Osteoblast (primary cell): ENCODE measurements around the gene GRHL3. TPM values are rescaled to one million over a fixed set of nuclear protein-coding genes. Genes with fewer than 3 reads are reported as not detected.

ENCODE experiments used
- DNase-seq: peaks from one replicate; pipeline ENCODE4 v3.0.0; 2011; ENCODE audit warnings: low spot score, mixed read lengths; ENCODE audit not compliant: insufficient read length; ENCODE audit errors: missing footprints
- H2AFZ ChIP-seq: 2 replicates; pipeline ENCODE4 v1.6.0; 2011; ENCODE audit warnings: mild to moderate bottlenecking, low read length
- H3K27ac ChIP-seq: 2 replicates; pipeline ENCODE4 v1.5.1; 2011; ENCODE audit warnings: mild to moderate bottlenecking, low read depth, low read length, moderate library complexity
- H3K27me3 ChIP-seq: 2 replicates; pipeline ENCODE4 v1.6.0; 2012; ENCODE audit warnings: mild to moderate bottlenecking, control low read depth, inconsistent platforms, low read length, moderate library complexity; ENCODE audit not compliant: insufficient read depth
- H3K36me3 ChIP-seq: 2 replicates; pipeline ENCODE4 v1.5.1; 2011; ENCODE audit warnings: mild to moderate bottlenecking, low read length, control low read depth, moderate library complexity; ENCODE audit not compliant: insufficient read depth
- H3K4me1 ChIP-seq: 2 replicates; pipeline ENCODE4 v1.5.1; 2011; ENCODE audit warnings: mild to moderate bottlenecking, low read length, control low read depth, moderate library complexity; ENCODE audit not compliant: insufficient read depth
- H3K4me2 ChIP-seq: 2 replicates; pipeline ENCODE4 v1.6.0; 2011; ENCODE audit warnings: mild to moderate bottlenecking, low read length; ENCODE audit not compliant: insufficient read depth
- H3K4me3 ChIP-seq: fragments of 200-600 bp; sonication (generic); 3 replicates; pipeline ENCODE4 v1.5.1; 2012; ENCODE audit warnings: mild to moderate bottlenecking, low read length, inconsistent platforms; ENCODE audit not compliant: insufficient read depth
- H3K79me2 ChIP-seq: 2 replicates; pipeline ENCODE4 v1.6.0; 2012; ENCODE audit warnings: mild to moderate bottlenecking, low read length, control low read depth, inconsistent platforms; ENCODE audit not compliant: insufficient read depth
- H3K9me3 ChIP-seq: 2 replicates; pipeline ENCODE4 v1.5.1; 2011; ENCODE audit warnings: low read depth, low read length, control low read depth
- H4K20me1 ChIP-seq: 2 replicates; pipeline ENCODE4 v1.6.0; 2012; ENCODE audit warnings: mild to moderate bottlenecking, low read length, control low read depth; ENCODE audit not compliant: insufficient read depth
- CTCF ChIP-seq: IDR thresholded peaks from 2 replicates; pipeline ENCODE4 v1.5.1; 2011; ENCODE audit warnings: mild to moderate bottlenecking, low read depth, low read length, moderate library complexity; ENCODE audit errors: extremely low read depth
- total RNA-seq: library from RNA; depleted of rRNA; stranded (reverse); fragments of >200 nt; gene quantifications from 2 replicates; pipeline ENCODE4 v1.2.3, GENCODE V29; 2012

GRHL3 gene
- total RNA-seq, 1 donor, result not detected

- TF ChIP-seq CTCF, result no peak
- Histone ChIP-seq H2AFZ (no peak overlapping the region), H3K79me2 (no peaks in the 10 kb centered on the region)
Observed at GRCh38 chr1:24324903-24325302, 5.7 kb downstream of the GRHL3 start.

GRCh38 chr1:24325587-24326449, 6.7 kb downstream of the GRHL3 start:
- Histone ChIP-seq H3K79me2 (no peaks in the 10 kb centered on the region), H3K9me3 (no peaks in the 10 kb centered on the region), H3K27me3 (peaks cover 3% of the 10 kb centered on the region), H3K36me3 (no peaks in the 10 kb centered on the region), H4K20me1 (no peaks in the 10 kb centered on the region), H3K4me1 (peaks cover 32% of the 10 kb centered on the region), H3K27ac (no peak overlapping the region), H3K4me3 (no peak overlapping the region), H3K4me2 (no peak overlapping the region), H2AFZ (no peak overlapping the region)
- DNase-seq, result no peak
- TF ChIP-seq CTCF, result no peak

More at GRCh38 chr1:24324903-24325302, 5.7 kb downstream of the GRHL3 start:
- H3K27me3 ChIP-seq, result peaks cover 7% of the 10 kb centered on the region
- H3K4me2 ChIP-seq, result no peak overlapping the region
- no peak overlapping the region for H3K27ac ChIP-seq
- no peaks in the 10 kb centered on the region for H3K36me3 ChIP-seq
- H3K9me3 ChIP-seq, result no peaks in the 10 kb centered on the region
- no peak for DNase-seq
- H3K4me3 ChIP-seq, result no peak overlapping the region
- peaks cover 23% of the 10 kb centered on the region for H3K4me1 ChIP-seq
- no peaks in the 10 kb centered on the region for H4K20me1 ChIP-seq

GRCh38 chr1:24327486-24327885, 8.3 kb downstream of the GRHL3 start:
- Histone ChIP-seq H3K9me3 (no peaks in the 10 kb centered on the region), H4K20me1 (no peaks in the 10 kb centered on the region), H3K27me3 (no peaks in the 10 kb centered on the region), H3K36me3 (no peaks in the 10 kb centered on the region), H3K27ac (no peak overlapping the region), H3K4me3 (no peak overlapping the region), H3K79me2 (no peaks in the 10 kb centered on the region), H3K4me2 (no peak overlapping the region), H3K4me1 (peaks cover 33% of the 10 kb centered on the region), H2AFZ (no peak overlapping the region)
- TF ChIP-seq CTCF, result no peak
- DNase-seq, result no peak

GRCh38 chr1:24327891-24328290, 8.7 kb downstream of the GRHL3 start:
- Histone ChIP-seq H3K27ac (no peak overlapping the region), H3K9me3 (no peaks in the 10 kb centered on the region), H4K20me1 (no peaks in the 10 kb centered on the region), H3K4me3 (no peak overlapping the region), H3K4me1 (peaks cover 29% of the 10 kb centered on the region), H3K36me3 (no peaks in the 10 kb centered on the region), H3K79me2 (no peaks in the 10 kb centered on the region), H2AFZ (no peak overlapping the region), H3K4me2 (no peak overlapping the region), H3K27me3 (no peaks in the 10 kb centered on the region)
- DNase-seq, result no peak
- no peak for TF ChIP-seq CTCF
